ENCODE data around the gene CARMIL1.
"Not testable (repeated sequence)": the region's sequence is repeated elsewhere in the genome, so short reads cannot be mapped to it uniquely, and the experiment has no call there.

CARMIL1 gene

GRCh38 chr6:25583099-25583498 lies 303.9 kb downstream of the CARMIL1 start:
- Histone ChIP-seq H3K27ac (ENCODE audit: low read length) (no peak overlapping the region), H3K9ac (ENCODE audit: low read length) (no peak overlapping the region), H3K36me3 (replicated peaks; ENCODE audit: low read depth, low read length) (no peaks in the 10 kb centered on the region), H4K20me1 (ENCODE audit: insufficient read depth, low read length) (no peaks in the 10 kb centered on the region), H2AFZ (ENCODE audit: low read depth, low read length) (no peak overlapping the region), H3K4me2 (ENCODE audit: low read length) (no peak overlapping the region), H3K9me3 (ENCODE audit: insufficient read depth, low read length) (no peaks in the 10 kb centered on the region), H3K27me3 (ENCODE audit: low read depth, low read length) (no peaks in the 10 kb centered on the region), H3K4me1 (ENCODE audit: low read length) (peaks cover 4% of the 10 kb centered on the region; the same call in 1 of the 2 replicates), H3K4me3 (ENCODE audit: low read length) (no peak overlapping the region), H3K79me2 (ENCODE audit: low read length) (no peaks in the 10 kb centered on the region)
- no peak for TF ChIP-seq EZH2phosphoT487 (IDR thresholded peaks at IDR 0.05; ENCODE audit: low read depth)
- no peak for TF ChIP-seq CTCF (IDR thresholded peaks at IDR 0.05; ENCODE audit: low read depth, low read length)

GRCh38 chr6:25583906-25584305 lies 304.7 kb downstream of the CARMIL1 start:
- H3K9me3 ChIP-seq (ENCODE audit: insufficient read depth, low read length), result no peaks in the 10 kb centered on the region
- H3K27me3 ChIP-seq (ENCODE audit: low read depth, low read length), result no peaks in the 10 kb centered on the region
- no peak for TF ChIP-seq EZH2phosphoT487 (IDR thresholded peaks at IDR 0.05; ENCODE audit: low read depth)
- no peak for TF ChIP-seq CTCF (IDR thresholded peaks at IDR 0.05; ENCODE audit: low read depth, low read length)
- no peak overlapping the region for H3K27ac ChIP-seq (ENCODE audit: low read length)
- H3K4me3 ChIP-seq (ENCODE audit: low read length), result no peak overlapping the region
- H4K20me1 ChIP-seq (ENCODE audit: insufficient read depth, low read length), result no peaks in the 10 kb centered on the region
- H2AFZ ChIP-seq (ENCODE audit: low read depth, low read length), result no peak overlapping the region
- peaks cover 4% of the 10 kb centered on the region; the same call in 1 of the 2 replicates for H3K4me1 ChIP-seq (ENCODE audit: low read length)
- no peak overlapping the region for H3K9ac ChIP-seq (ENCODE audit: low read length)
- no peaks in the 10 kb centered on the region for H3K36me3 ChIP-seq (replicated peaks; ENCODE audit: low read depth, low read length)
- H3K79me2 ChIP-seq (ENCODE audit: low read length), result no peaks in the 10 kb centered on the region
- no peak overlapping the region for H3K4me2 ChIP-seq (ENCODE audit: low read length)

GRCh38 chr6:25585225-25585624 lies 306.1 kb downstream of the CARMIL1 start:
- no peak overlapping the region for H3K4me3 ChIP-seq (ENCODE audit: low read length)

GRCh38 chr6:25586119-25586518 lies 306.9 kb downstream of the CARMIL1 start:
- not testable (repeated sequence) for H3K36me3 ChIP-seq (replicated peaks; ENCODE audit: low read depth, low read length); H3K4me3 ChIP-seq (ENCODE audit: low read length); H3K4me2 ChIP-seq (ENCODE audit: low read length); H3K9me3 ChIP-seq (ENCODE audit: insufficient read depth, low read length); H3K27ac ChIP-seq (ENCODE audit: low read length); H3K79me2 ChIP-seq (ENCODE audit: low read length); H3K27me3 ChIP-seq (ENCODE audit: low read depth, low read length); H4K20me1 ChIP-seq (ENCODE audit: insufficient read depth, low read length); H3K9ac ChIP-seq (ENCODE audit: low read length); H2AFZ ChIP-seq (ENCODE audit: low read depth, low read length); H3K4me1 ChIP-seq (ENCODE audit: low read length)

More at GRCh38 chr6:25585225-25585624, 306.1 kb downstream of the CARMIL1 start:
- no peak overlapping the region for H3K9ac ChIP-seq (ENCODE audit: low read length)
- no peaks in the 10 kb centered on the region for H4K20me1 ChIP-seq (ENCODE audit: insufficient read depth, low read length)
- no peak overlapping the region for H2AFZ ChIP-seq (ENCODE audit: low read depth, low read length)
- H3K4me1 ChIP-seq (ENCODE audit: low read length), result no peaks in the 10 kb centered on the region; the same call in 1 of the 2 replicates
- no peak overlapping the region for H3K4me2 ChIP-seq (ENCODE audit: low read length)
- no peaks in the 10 kb centered on the region for H3K27me3 ChIP-seq (ENCODE audit: low read depth, low read length)
- TF ChIP-seq CTCF (IDR thresholded peaks at IDR 0.05; ENCODE audit: low read depth, low read length), result no peak
- TF ChIP-seq EZH2phosphoT487 (IDR thresholded peaks at IDR 0.05; ENCODE audit: low read depth), result no peak
- H3K79me2 ChIP-seq (ENCODE audit: low read length), result no peaks in the 10 kb centered on the region
- no peaks in the 10 kb centered on the region for H3K9me3 ChIP-seq (ENCODE audit: insufficient read depth, low read length)
- no peak overlapping the region for H3K27ac ChIP-seq (ENCODE audit: low read length)
- no peaks in the 10 kb centered on the region for H3K36me3 ChIP-seq (replicated peaks; ENCODE audit: low read depth, low read length)

GRCh38 chr6:25586927-25587326 lies 307.8 kb downstream of the CARMIL1 start:
- no peak overlapping the region for H3K4me2 ChIP-seq (ENCODE audit: low read length)
- no peaks in the 10 kb centered on the region for H3K79me2 ChIP-seq (ENCODE audit: low read length)
- H3K4me1 ChIP-seq (ENCODE audit: low read length), result no peaks in the 10 kb centered on the region
- H2AFZ ChIP-seq (ENCODE audit: low read depth, low read length), result no peak overlapping the region
- no peak overlapping the region for H3K27ac ChIP-seq (ENCODE audit: low read length)
- H3K9ac ChIP-seq (ENCODE audit: low read length), result no peak overlapping the region
- no peaks in the 10 kb centered on the region for H3K27me3 ChIP-seq (ENCODE audit: low read depth, low read length)
- no peaks in the 10 kb centered on the region for H3K9me3 ChIP-seq (ENCODE audit: insufficient read depth, low read length)
- H3K4me3 ChIP-seq (ENCODE audit: low read length), result no peak overlapping the region
- no peaks in the 10 kb centered on the region for H4K20me1 ChIP-seq (ENCODE audit: insufficient read depth, low read length)
- H3K36me3 ChIP-seq (replicated peaks; ENCODE audit: low read depth, low read length), result no peaks in the 10 kb centered on the region
- TF ChIP-seq CTCF (IDR thresholded peaks at IDR 0.05; ENCODE audit: low read depth, low read length), result no peak
- TF ChIP-seq EZH2phosphoT487 (IDR thresholded peaks at IDR 0.05; ENCODE audit: low read depth), result no peak
